ENCODE measurements around the gene TRMT2B.

DNA sequence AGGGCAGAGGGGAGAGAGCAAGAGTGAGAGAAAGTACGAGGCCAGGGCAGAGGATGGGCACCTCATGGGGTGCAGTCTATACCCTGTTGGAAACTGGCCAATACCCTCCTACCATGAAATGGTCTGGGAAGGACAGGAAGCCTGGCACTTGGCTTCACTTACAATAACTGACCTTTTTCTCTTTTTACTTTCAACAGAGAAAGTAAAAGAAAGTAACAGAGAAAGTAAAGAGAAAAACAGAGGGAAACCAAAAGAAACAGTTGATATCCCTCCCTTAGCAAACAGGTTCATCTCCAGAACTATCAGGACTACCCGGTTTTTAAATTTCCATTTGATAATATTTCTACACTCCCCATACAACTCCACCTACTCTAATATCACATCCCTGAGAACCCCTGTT is 61.8 kb downstream of the TRMT2B start:
- TF ChIP-seq MXI1 (conservative IDR thresholded peaks at IDR 0.05; ENCODE audit: poor library complexity, severe bottlenecking): no peak
- TF ChIP-seq CTCF (IDR thresholded peaks at IDR 0.05; ENCODE audit: poor library complexity, severe bottlenecking): no peak
- TF ChIP-seq TAF1 (IDR thresholded peaks at IDR 0.05; ENCODE audit: low read depth): no peak
- TF ChIP-seq POLR2AphosphoS5 (IDR thresholded peaks at IDR 0.05): no peak
- no peak for TF ChIP-seq SMC3 (conservative IDR thresholded peaks at IDR 0.05; ENCODE audit: poor library complexity)
- TF ChIP-seq, protein P1, sequence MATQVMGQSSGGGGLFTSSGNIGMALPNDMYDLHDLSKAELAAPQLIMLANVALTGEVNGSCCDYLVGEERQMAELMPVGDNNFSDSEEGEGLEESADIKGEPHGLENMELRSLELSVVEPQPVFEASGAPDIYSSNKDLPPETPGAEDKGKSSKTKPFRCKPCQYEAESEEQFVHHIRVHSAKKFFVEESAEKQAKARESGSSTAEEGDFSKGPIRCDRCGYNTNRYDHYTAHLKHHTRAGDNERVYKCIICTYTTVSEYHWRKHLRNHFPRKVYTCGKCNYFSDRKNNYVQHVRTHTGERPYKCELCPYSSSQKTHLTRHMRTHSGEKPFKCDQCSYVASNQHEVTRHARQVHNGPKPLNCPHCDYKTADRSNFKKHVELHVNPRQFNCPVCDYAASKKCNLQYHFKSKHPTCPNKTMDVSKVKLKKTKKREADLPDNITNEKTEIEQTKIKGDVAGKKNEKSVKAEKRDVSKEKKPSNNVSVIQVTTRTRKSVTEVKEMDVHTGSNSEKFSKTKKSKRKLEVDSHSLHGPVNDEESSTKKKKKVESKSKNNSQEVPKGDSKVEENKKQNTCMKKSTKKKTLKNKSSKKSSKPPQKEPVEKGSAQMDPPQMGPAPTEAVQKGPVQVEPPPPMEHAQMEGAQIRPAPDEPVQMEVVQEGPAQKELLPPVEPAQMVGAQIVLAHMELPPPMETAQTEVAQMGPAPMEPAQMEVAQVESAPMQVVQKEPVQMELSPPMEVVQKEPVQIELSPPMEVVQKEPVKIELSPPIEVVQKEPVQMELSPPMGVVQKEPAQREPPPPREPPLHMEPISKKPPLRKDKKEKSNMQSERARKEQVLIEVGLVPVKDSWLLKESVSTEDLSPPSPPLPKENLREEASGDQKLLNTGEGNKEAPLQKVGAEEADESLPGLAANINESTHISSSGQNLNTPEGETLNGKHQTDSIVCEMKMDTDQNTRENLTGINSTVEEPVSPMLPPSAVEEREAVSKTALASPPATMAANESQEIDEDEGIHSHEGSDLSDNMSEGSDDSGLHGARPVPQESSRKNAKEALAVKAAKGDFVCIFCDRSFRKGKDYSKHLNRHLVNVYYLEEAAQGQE (IDR thresholded peaks at IDR 0.05; ENCODE audit: borderline replicate concordance): no peak
- no peak for TF ChIP-seq EP300 (conservative IDR thresholded peaks at IDR 0.05; ENCODE audit: poor library complexity, severe bottlenecking)

Measured in neural cell (in vitro differentiated cells).